ENCODE data around the gene RNF180.
"Not testable (repeated sequence)": the region's sequence is repeated elsewhere in the genome, so short reads cannot be mapped to it uniquely, and the experiment has no call there.

Gene RNF180

DNA sequence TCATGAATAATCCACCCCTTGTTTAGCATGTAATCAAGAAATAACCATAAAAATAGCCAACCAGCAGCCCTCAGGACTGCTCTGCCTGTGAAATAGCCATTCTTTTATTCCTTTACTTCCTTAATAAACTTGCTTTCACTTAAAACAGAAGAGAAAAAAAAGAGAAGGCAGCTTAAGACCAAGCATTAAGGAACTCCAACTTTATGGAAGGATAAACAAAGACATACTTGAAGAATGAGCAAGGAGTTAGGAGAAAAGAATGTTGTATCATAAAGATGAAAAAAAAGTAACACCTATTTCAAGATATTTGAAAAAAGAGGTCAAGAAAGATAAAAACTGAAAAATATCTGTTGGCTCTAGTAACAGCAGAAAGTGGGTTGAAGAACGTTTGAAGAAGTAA lies 107.6 kb downstream of the RNF180 start:
- no peak for DNase-seq (ENCODE audit: low read depth in 2 of 2, low spot score in 1 of 2)

DNA sequence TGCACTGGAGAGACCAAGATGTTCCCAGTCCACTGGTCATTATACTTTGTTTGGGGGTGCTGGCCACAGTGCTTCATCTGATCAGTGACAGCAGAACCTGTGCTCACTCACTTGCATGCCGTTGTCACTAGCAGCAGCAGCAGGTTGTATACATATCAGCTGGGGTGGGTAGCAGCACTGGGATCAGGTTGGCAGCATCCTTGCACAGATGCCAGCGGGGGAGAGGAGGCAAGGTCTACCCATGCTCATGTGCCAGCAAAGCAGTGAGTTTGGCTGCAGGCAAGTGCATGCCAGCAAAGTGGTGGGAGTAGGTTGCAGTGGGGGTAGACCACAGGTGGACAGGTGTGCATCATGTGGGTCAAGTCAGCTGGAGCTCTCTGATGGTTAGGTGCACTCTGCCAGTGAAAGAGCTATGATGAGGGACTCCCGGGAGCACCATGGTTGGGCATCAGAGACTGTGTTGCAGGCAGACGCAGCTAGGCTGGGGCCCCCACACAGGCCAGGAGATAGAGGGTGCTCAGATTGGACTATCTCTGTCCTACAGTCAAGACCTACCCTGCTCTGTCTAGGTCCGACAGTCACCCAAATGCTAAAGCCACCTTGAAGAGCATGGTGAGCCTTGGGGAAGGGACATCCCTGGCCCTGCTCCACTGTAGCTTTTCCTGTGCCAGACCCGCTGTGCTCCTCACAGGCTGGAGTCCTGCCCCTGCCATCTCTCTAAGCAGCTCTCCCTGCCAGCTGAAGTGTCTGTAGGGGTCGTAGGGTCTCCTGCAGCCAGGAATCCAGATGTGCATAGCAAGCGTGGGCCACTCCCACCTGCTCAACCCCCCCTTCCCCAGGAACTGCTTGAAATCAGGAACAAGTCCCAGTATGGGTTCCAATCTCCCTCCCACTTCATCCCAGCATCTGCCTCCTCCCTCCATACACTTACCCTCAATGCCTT lies 119.8 kb downstream of the RNF180 start:
- DNase-seq (ENCODE audit: low read depth in 2 of 2, low spot score in 1 of 2): no peak

- DNase-seq (ENCODE audit: low read depth in 2 of 2, low spot score in 1 of 2): no peak
Observed at GRCh38 chr5:64286381-64286780, 120.7 kb downstream of the RNF180 start.

- DNase-seq (ENCODE audit: low read depth in 2 of 2, low spot score in 1 of 2): not testable (repeated sequence)
Observed at GRCh38 chr5:64288496-64288895, 122.9 kb downstream of the RNF180 start.

DNA sequence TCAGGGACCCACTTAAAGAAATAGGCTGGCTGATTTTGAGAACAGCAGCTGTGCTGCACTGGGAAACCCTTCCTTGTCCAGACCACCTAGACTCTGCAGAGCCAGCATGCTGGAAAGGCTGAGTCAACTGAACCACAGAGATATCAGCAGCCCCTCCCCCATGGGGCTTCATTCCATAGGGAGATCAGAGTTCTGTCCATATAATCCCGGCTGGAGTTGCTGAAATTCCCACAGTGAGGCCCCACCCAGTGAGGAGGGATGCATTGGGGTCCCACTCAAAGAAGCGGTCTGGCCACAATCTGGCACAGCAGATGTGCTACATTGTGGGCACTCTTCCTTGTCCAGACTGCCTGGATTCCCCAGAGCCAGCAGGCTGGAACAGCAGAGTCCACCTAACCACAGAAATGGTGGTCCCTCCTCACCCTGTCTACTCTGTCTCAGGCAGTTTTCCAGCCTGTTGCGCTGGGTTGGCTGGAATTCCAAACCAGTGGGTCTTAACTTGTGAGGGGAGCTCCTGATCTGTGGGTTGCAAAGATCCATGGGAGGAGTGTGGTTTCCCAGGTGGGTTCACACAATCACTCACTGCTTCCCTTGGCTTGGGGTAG lies 127.1 kb downstream of the RNF180 start:
- no peak for DNase-seq (ENCODE audit: low read depth in 2 of 2, low spot score in 1 of 2)

DNA sequence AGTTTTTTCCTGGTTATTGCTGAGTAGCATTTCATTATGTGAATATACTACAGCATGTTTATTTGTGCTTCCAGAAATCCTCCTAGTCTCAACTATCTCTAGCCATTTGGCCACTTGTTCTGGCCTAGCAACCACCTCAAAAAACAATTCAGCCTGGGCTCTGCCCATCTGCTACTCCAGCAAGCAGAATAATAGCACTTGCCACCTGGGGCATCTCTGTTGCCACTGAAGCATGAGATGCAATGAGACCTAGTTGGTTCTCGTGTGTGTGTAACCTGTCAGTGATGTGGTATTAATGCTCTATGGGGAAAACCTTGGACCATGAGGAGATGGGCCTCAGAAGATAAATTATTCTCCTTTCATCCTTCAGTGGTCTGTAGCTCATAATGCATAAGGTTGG lies 129.5 kb downstream of the RNF180 start:
- DNase-seq (ENCODE audit: low read depth in 2 of 2, low spot score in 1 of 2): no peak

DNA sequence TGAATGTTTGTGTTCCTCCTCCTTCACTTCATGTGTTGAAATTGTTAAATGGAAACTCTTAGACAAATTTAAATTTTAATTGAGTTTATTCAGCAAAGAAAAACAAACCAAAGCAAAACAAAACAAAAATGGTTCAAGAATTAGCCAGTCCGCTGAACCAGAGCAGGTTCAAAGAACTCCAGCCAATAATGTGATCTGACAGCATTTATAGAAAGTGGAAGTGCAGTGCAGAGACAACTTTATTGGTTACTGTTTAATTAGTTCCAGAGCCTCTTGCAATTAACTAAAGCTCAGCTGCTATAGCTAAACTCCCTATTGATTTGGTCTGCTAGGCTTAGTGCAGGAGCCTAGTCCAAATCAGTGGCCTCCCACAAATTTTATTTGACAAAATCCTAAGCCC lies 132.9 kb downstream of the RNF180 start:
- DNase-seq (ENCODE audit: low read depth in 2 of 2, low spot score in 1 of 2): no peak

DNA sequence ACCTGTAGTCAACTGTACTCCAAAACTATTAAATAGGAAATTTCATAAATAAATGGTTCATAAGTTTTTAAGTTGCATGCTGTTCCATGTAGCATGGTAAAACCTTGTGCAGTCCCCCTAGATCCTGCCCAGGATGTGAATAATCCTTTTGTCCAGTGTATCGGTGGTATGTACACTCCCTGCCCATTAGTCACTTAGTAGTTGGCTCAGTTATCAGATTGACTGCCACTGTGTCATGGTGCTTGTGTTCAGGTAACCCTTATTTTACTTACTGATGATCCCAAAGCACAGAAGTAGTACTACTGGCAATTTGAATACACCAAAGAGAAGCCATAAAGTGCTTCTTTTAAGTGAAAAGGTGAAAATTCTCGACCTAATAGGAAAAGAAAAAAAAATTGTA lies 134.2 kb downstream of the RNF180 start:
- DNase-seq (ENCODE audit: low read depth in 2 of 2, low spot score in 1 of 2): no peak

DNA sequence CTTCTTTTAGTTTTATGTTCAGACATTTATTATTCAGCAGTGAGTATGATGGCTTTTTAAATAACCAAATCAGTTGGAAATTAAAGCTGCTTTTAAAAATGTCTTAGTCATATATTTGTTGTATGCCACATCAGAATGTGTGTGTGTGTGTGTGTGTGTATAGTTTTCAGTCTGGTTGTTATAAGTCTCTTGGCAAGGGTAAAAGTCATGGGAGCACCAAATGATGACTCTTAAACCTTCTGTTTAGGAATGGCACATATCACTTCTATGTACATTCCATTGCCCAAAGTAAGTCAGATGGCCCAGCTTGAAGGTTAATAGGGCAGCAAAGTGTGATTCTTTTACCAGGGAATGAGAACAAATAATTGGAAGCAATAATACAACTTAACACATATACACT lies 135.9 kb downstream of the RNF180 start:
- no peak for DNase-seq (ENCODE audit: low read depth in 2 of 2, low spot score in 1 of 2)

DNA sequence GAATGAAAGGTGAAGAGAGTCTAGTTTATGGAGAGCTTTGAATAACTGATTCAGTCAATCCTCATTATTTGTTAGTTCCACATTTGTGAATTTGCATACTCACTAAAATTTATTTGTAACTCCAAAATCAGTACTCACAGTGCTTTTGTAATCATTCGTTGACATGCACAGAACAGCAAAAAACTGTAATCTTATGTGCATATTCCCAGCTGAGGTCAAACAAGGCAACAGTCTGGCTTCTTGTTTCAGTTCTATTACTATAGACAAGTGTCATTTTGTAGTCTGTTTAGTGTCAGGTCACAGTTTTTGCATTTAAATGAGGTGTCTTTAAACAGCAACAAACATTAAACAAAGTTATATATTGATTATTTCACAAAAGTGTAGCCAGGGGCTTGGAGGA lies 142.5 kb downstream of the RNF180 start:
- no peak for DNase-seq (ENCODE audit: low read depth in 2 of 2, low spot score in 1 of 2)

- no peak for DNase-seq (ENCODE audit: low read depth in 2 of 2, low spot score in 1 of 2)
Observed at GRCh38 chr5:64312491-64312890, 146.8 kb downstream of the RNF180 start.

DNA sequence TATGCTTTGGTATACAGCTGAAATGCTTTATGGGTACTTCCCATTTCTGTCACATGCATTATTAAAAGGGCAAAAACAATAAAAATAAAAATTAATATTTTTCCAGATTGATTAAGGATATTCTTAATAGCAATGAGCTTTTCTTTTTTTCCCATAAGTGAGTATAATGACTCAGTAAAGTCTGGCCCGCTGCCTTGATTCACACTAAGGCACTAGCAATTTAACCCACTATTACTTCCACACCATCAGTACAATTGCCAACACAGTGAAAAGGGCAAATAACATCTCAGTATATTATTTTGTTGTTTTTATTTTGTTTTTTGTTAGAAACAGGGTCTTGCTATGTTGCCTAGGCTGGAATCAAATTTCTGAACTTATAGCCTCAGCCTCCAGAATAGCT lies 150.1 kb downstream of the RNF180 start:
- DNase-seq (ENCODE audit: low read depth in 2 of 2, low spot score in 1 of 2): no peak

DNA sequence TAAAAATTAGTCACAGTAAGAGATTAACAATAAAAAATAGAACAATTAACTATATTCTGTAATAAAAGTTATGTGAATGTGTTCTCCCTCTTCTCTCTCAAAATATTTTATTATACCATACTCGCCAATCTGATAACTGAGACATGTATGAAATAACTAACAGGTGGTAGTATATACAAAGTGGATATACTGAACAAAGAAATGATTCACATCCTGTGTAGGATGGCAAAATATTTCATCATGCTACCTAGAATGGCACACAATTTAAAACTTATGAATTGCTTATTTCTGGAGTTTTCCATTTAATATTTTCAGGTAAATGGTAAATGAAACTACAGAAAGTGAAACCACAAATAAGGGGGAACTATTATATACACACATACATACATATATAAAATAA lies 152.5 kb downstream of the RNF180 start:
- DNase-seq (ENCODE audit: low read depth in 2 of 2, low spot score in 1 of 2): no peak

GRCh38 chr5:64323591-64323990 lies 157.9 kb downstream of the RNF180 start:
- no peak for DNase-seq (ENCODE audit: low read depth in 2 of 2, low spot score in 1 of 2)

- DNase-seq (ENCODE audit: low read depth in 2 of 2, low spot score in 1 of 2): no peak
Observed at GRCh38 chr5:64330728-64331231, 165.1 kb downstream of the RNF180 start.

GRCh38 chr5:64331597-64332277 lies 166.1 kb downstream of the RNF180 start:
- DNase-seq (ENCODE audit: low read depth in 2 of 2, low spot score in 1 of 2): no peak

DNA sequence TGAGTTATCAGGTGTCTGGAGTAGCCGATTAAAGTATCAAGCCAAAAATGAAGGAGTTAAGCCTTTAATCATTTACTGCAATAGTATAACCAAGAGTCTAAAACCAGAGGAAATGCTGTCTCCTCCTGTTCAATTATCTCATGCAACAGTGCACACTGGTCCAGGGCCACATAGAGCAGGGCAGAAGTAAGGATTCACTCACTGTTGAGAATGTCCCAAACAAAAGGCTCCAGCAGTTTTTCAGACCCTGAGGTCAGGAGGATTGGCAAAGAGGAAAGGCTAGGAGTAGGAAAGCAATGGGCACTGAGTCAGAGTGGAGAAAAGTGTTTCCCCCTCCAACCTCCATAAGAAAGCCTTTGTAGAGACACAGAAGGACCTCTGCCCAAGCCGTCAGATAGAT lies 168.2 kb downstream of the RNF180 start:
- no peak for DNase-seq (ENCODE audit: low read depth in 2 of 2, low spot score in 1 of 2)

DNA sequence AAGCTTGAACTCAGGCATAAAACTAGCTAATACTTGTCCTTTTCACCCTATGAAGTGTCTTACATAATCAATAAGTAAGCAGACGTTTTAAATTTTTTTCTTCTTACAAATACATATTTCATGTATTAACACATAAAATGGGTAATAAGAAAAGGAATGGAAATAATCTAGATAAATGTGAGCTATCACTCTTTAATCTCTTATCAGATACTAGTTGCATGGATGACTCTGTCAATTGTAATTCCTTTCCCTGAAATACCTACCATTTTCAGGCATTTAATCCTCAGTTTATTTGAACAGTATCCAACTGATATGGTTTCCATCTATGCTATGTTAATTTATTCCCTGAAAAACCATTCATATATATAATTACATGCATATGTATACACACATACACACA lies 174.1 kb downstream of the RNF180 start:
- no peak for DNase-seq (ENCODE audit: low read depth in 2 of 2, low spot score in 1 of 2)

DNA sequence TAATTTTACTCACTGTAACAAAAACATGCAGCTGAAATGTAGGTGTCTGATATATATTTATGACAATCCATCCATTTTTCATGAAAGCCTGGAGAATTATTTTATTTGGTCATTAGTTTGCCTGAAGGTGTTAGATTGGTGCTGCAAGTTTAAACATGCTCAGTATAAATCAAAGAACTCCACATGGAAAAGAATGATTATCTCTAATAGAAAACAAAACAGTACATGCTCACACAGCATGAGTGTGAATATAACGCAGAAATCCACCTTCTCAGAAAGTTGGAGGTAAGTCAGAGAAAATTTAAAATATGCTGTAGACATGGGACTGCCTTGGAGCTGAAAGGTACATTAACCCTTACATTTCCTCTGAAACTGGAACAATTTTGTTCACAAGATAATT lies 174.7 kb downstream of the RNF180 start:
- no peak for DNase-seq (ENCODE audit: low read depth in 2 of 2, low spot score in 1 of 2)

- DNase-seq (ENCODE audit: low read depth in 2 of 2, low spot score in 1 of 2): no peak
Observed at GRCh38 chr5:64341340-64341739, 175.7 kb downstream of the RNF180 start.

GRCh38 chr5:64344501-64344900 lies 178.9 kb downstream of the RNF180 start:
- DNase-seq (ENCODE audit: low read depth in 2 of 2, low spot score in 1 of 2): no peak

GRCh38 chr5:64347309-64347708 lies 181.7 kb downstream of the RNF180 start:
- no peak for DNase-seq (ENCODE audit: low read depth in 2 of 2, low spot score in 1 of 2)

All from stimulated activated CD8-positive, alpha-beta memory T cell treated with anti-CD3 and anti-CD28 coated beads, Interleukin-4, amount 100 ng/mL, for 4 hours (primary cell).